Parathyroid adenoma (tissue), 2 donors: ENCODE data around the gene MBTPS1.

Source experiments
- H2AFZ ChIP-seq: fragments of 300-600 bp; sonication (generic); one replicate; pipeline ENCODE4 v1.7.0; 2017; ENCODE audit warnings: antibody characterized with exemption, mild to moderate bottlenecking
- H3K27ac ChIP-seq: fragments of 300-600 bp; sonication (generic); one replicate; pipeline ENCODE4 v1.7.0; 2017
- H3K27me3 ChIP-seq: fragments of 300-600 bp; sonication (generic); one replicate; pipeline ENCODE4 v1.7.0; 2017; ENCODE audit warnings: low read length; ENCODE audit not compliant: control insufficient read depth, insufficient read depth
- H3K36me3 ChIP-seq: fragments of 300-600 bp; sonication (generic); one replicate; pipeline ENCODE4 v1.7.0; 2017; ENCODE audit warnings: low read length; ENCODE audit not compliant: control insufficient read depth, insufficient read depth
- H3K4me1 ChIP-seq: fragments of 300-600 bp; sonication (generic); one replicate; pipeline ENCODE4 v1.7.0; 2017; ENCODE audit warnings: control low read depth
- H3K4me2 ChIP-seq: fragments of 300-600 bp; sonication (generic); one replicate; pipeline ENCODE4 v1.7.0; 2017; ENCODE audit warnings: low read length
- H3K4me3 ChIP-seq: fragments of 300-600 bp; sonication (generic); one replicate; pipeline ENCODE4 v1.7.0; 2017; ENCODE audit warnings: low read depth, low read length
- H3K79me2 ChIP-seq: fragments of 300-600 bp; sonication (generic); one replicate; pipeline ENCODE4 v1.7.0; 2017; ENCODE audit warnings: control low read depth
- H3K9ac ChIP-seq: fragments of 300-600 bp; sonication (generic); one replicate; pipeline ENCODE4 v1.7.0; 2017; ENCODE audit warnings: mild to moderate bottlenecking
- H3K9me3 ChIP-seq: fragments of 300-600 bp; sonication (generic); one replicate; pipeline ENCODE4 v1.7.0; 2017; ENCODE audit warnings: low read length; ENCODE audit not compliant: control insufficient read depth
- TF ChIP-seq, protein P1 (sequence below): fragments of 300-600 bp; sonication (generic); IDR thresholded peaks from one replicate; pipeline ENCODE4 v1.7.0; 2017; ENCODE audit warnings: antibody characterized with exemption, mild to moderate bottlenecking
- donor health status: primary hyperparathyroidism.

MBTPS1 gene

DNA sequence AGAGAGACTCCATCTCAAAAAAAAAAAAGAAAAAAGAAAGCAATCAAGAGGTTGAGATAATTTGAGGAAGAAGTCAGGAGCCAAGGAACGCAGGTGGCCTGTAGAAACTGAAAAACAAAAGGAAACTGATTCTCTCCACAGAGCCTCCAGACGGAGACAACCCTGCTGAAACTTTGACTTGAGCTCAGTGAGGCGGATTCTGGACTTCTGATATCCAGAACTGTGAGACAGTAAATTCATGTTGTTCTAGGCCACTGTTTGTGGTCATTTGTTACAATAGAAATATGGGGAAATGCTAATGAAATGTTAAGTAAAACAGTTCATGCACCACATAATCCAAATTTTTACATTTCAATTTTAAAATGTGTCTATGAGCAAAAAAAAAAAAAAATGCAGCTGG, 5.2 kb downstream of the MBTPS1 start:
- no peaks in the 10 kb centered on the region for H3K36me3 ChIP-seq

DNA sequence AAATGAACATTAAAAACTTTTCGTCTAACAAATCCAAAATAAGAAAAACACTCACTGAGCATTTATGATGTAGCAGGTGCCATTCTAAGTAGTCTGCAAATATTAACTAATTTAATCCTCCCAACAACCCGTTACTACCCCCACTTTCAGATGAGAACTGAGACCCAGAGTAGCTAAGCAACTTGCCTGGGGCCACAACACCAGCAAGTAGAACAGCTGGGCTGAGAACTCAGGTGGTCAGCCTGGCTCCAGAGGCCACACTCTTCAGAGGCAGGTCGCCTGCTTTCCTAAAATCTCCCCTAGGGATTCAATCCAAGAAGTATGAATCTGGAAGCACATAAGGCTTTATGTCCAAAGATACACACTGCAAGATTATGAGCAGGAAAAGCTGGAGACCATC, 6.2 kb downstream of the MBTPS1 start:
- TF ChIP-seq, protein P1, sequence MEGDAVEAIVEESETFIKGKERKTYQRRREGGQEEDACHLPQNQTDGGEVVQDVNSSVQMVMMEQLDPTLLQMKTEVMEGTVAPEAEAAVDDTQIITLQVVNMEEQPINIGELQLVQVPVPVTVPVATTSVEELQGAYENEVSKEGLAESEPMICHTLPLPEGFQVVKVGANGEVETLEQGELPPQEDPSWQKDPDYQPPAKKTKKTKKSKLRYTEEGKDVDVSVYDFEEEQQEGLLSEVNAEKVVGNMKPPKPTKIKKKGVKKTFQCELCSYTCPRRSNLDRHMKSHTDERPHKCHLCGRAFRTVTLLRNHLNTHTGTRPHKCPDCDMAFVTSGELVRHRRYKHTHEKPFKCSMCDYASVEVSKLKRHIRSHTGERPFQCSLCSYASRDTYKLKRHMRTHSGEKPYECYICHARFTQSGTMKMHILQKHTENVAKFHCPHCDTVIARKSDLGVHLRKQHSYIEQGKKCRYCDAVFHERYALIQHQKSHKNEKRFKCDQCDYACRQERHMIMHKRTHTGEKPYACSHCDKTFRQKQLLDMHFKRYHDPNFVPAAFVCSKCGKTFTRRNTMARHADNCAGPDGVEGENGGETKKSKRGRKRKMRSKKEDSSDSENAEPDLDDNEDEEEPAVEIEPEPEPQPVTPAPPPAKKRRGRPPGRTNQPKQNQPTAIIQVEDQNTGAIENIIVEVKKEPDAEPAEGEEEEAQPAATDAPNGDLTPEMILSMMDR: no peak
- H3K9ac ChIP-seq: no peak overlapping the region
- H3K79me2 ChIP-seq: peaks cover 71% of the 10 kb centered on the region
- no peaks in the 10 kb centered on the region for H3K27me3 ChIP-seq
- H3K9me3 ChIP-seq: no peaks in the 10 kb centered on the region
- H3K4me2 ChIP-seq: no peak overlapping the region
- no peaks in the 10 kb centered on the region for H3K36me3 ChIP-seq
- peaks cover 6% of the 10 kb centered on the region for H3K4me1 ChIP-seq
- no peak overlapping the region for H2AFZ ChIP-seq
- no peak overlapping the region for H3K4me3 ChIP-seq
- H3K27ac ChIP-seq: no peak overlapping the region

More for the DNA sequence above, 5.2 kb downstream of the MBTPS1 start:
- Histone ChIP-seq H3K27ac (no peak overlapping the region), H3K4me1 (peaks cover 1% of the 10 kb centered on the region), H3K4me2 (no peak overlapping the region), H3K9ac (no peak overlapping the region), H2AFZ (no peak overlapping the region), H3K79me2 (peaks cover 66% of the 10 kb centered on the region), H3K9me3 (no peaks in the 10 kb centered on the region), H3K4me3 (no peak overlapping the region), H3K27me3 (no peaks in the 10 kb centered on the region)
- TF ChIP-seq, protein P1: no peak

DNA sequence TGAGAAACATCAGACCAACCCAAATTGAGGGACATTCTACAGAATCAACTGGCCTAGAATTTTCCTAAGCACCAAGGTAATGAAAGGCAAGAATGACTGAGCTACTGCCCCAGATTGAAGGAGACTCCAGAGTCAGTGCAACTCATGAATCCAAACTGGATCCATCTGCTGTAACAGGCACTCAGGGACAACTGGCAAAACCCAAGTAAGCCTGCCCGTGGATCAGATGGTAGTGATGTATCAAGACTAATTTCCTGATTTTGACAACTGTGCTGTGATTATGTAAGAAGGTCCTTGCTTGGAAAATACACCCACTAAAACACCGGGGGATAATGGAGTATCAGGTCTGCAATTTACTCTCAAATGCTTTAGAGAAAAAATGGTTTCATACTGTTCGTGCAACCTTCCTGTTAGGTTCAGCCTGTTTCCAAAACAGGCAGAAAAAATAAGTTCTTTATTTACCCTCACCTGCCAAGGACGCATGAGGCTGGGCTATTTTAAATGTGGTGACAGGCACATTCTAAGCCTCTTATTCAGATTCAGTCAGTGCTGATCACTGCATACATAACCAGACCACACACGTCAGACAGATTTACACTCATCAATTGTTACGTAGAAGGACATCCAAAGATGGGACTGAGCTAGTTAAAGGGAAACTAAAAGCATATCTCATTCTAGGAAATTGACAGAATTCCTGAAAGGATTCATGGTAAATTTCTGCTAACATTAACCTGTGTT, 7.0 kb downstream of the MBTPS1 start:
- H2AFZ ChIP-seq: no peak overlapping the region

DNA sequence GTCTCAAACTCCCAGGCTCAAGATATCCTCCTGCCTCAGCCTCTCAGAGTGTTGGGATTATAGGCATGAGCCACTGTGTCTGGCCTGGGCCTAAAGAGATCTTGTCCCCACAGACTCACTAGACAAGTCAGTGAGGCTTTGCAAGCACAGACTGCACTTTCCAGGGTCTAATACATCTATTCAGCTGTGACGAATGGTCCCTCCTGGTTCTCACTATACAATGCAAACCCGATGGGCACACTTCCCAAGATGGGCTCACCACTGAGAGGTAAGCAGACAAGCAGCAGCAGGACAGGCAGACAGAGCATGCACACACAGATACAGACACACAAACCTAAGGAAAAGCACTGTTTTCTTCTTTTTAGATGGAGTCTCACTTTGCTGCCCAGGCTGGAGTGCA, 8.8 kb downstream of the MBTPS1 start:
- Histone ChIP-seq H3K79me2 (peaks cover 63% of the 10 kb centered on the region), H3K27ac (no peak overlapping the region)
- TF ChIP-seq, protein P1: no peak

More for the DNA sequence above, 7.0 kb downstream of the MBTPS1 start:
- H3K27me3 ChIP-seq: no peaks in the 10 kb centered on the region
- H3K9ac ChIP-seq: no peak overlapping the region
- H3K27ac ChIP-seq: no peak overlapping the region
- H3K79me2 ChIP-seq: peaks cover 64% of the 10 kb centered on the region
- no peak overlapping the region for H3K4me3 ChIP-seq
- no peak overlapping the region for H3K4me2 ChIP-seq
- peaks cover 6% of the 10 kb centered on the region for H3K4me1 ChIP-seq
- TF ChIP-seq, protein P1: no peak
- H3K9me3 ChIP-seq: no peaks in the 10 kb centered on the region
- H3K36me3 ChIP-seq: no peaks in the 10 kb centered on the region

More for the DNA sequence above, 8.8 kb downstream of the MBTPS1 start:
- H3K9me3 ChIP-seq: no peaks in the 10 kb centered on the region
- no peak overlapping the region for H3K4me3 ChIP-seq
- H3K9ac ChIP-seq: no peak overlapping the region
- H3K4me2 ChIP-seq: no peak overlapping the region
- H3K27me3 ChIP-seq: no peaks in the 10 kb centered on the region
- H3K4me1 ChIP-seq: peaks cover 6% of the 10 kb centered on the region
- H2AFZ ChIP-seq: no peak overlapping the region
- H3K36me3 ChIP-seq: no peaks in the 10 kb centered on the region
